22Rv1 (cell line): ENCODE data around the gene WDR48.

Source experiments
- H3K27ac ChIP-seq: fragments of 450-650 bp; 2 replicates; pipeline ENCODE4 v1.5.1; 2017
- CTCF ChIP-seq: fragments of 450-650 bp; IDR thresholded peaks from 2 replicates; pipeline ENCODE4 v1.5.1; 2017; ENCODE audit warnings: mild to moderate bottlenecking
- ZFX ChIP-seq: fragments of 450-650 bp; IDR thresholded peaks from 2 replicates; pipeline ENCODE4 v1.6.1; 2017; ENCODE audit warnings: antibody characterized with exemption, borderline replicate concordance

Gene WDR48

GRCh38 chr3:39122813-39123212 lies 71.0 kb downstream of the WDR48 start:
- H3K27ac ChIP-seq = no peak overlapping the region
- TF ChIP-seq ZFX = no peak
- TF ChIP-seq CTCF = no peak

GRCh38 chr3:39124876-39125840 lies 73.3 kb downstream of the WDR48 start:
- TF ChIP-seq ZFX (no peak), CTCF (peak; percentile 49)
- peak overlapping the region; percentile 59 for H3K27ac ChIP-seq

GRCh38 chr3:39125841-39126500 lies 74.2 kb downstream of the WDR48 start:
- peak overlapping the region; percentile 59 for H3K27ac ChIP-seq
- TF ChIP-seq ZFX (no peak), CTCF (no peak)

GRCh38 chr3:39126532-39127071 lies 74.8 kb downstream of the WDR48 start:
- TF ChIP-seq ZFX (no peak), CTCF (peak; percentile 71)
- peak overlapping the region; percentile 59; the same call in 1 of the 2 replicates for H3K27ac ChIP-seq

GRCh38 chr3:39127269-39127907 lies 75.6 kb downstream of the WDR48 start:
- no peak overlapping the region for H3K27ac ChIP-seq
- TF ChIP-seq CTCF (no peak), ZFX (no peak)

GRCh38 chr3:39127908-39128304 lies 76.1 kb downstream of the WDR48 start:
- TF ChIP-seq ZFX = no peak
- no peak for TF ChIP-seq CTCF
- H3K27ac ChIP-seq = no peak overlapping the region
